SU-DHL-6 (cell line): ENCODE data around the gene ZNF337.
"Not testable (repeated sequence)": the region's sequence is repeated elsewhere in the genome, so short reads cannot be mapped to it uniquely, and the experiment has no call there.

Source experiments
- H2AFZ ChIP-seq: fragments of 200-600 bp; sonication (generic); 2 replicates; pipeline ENCODE4 v1.6.1; 2014; ENCODE audit warnings: low read depth, mild to moderate bottlenecking, moderate library complexity, mixed read lengths, antibody characterized with exemption, low read length; ENCODE audit not compliant: severe bottlenecking
- H3F3A ChIP-seq: fragments of 200-600 bp; shearing (Covaris generic); 2 replicates; pipeline ENCODE4 v1.6.0; 2016; ENCODE audit warnings: antibody characterized with exemption, mild to moderate bottlenecking; ENCODE audit not compliant: insufficient read depth
- H3K27ac ChIP-seq: fragments of 200-600 bp; sonication (generic); 2 replicates; pipeline ENCODE4 v1.5.1; 2016; ENCODE audit warnings: low read depth, mild to moderate bottlenecking, low read length, moderate library complexity, mixed read lengths
- H3K27me3 ChIP-seq: fragments of 200-600 bp; sonication (generic), shearing (Covaris generic); 2 replicates; pipeline ENCODE4 v1.6.0; 2014; ENCODE audit warnings: mild to moderate bottlenecking, low read length
- H3K36me3 ChIP-seq: fragments of 200-600 bp; sonication (generic); 2 replicates; pipeline ENCODE4 v1.6.1; 2014; ENCODE audit warnings: mild to moderate bottlenecking, low read length, mixed read lengths
- H3K4me2 ChIP-seq: fragments of 300-600, 200-600 bp; shearing (Covaris generic), sonication (generic); 2 replicates; pipeline ENCODE4 v1.6.0; 2014; ENCODE audit warnings: low read length, low read depth, mild to moderate bottlenecking; ENCODE audit not compliant: poor library complexity, severe bottlenecking
- H3K4me3 ChIP-seq: fragments of 200-600 bp; sonication (generic); 2 replicates; pipeline ENCODE4 v1.5.1; 2014; ENCODE audit warnings: antibody characterized with exemption, low read length, mild to moderate bottlenecking, mixed read lengths; ENCODE audit not compliant: insufficient read depth, poor library complexity, severe bottlenecking
- H3K79me2 ChIP-seq: fragments of 200-600 bp; sonication (generic); 2 replicates; pipeline ENCODE4 v1.6.1; 2014; ENCODE audit warnings: mild to moderate bottlenecking, low read length, moderate library complexity; ENCODE audit not compliant: insufficient read depth
- H3K9ac ChIP-seq: fragments of 200-600 bp; sonication (generic); 2 replicates; pipeline ENCODE4 v1.7.0; 2014; ENCODE audit warnings: mild to moderate bottlenecking, low read length
- H3K9me2 ChIP-seq: fragments of 200-600 bp; sonication (generic); replicated peaks from 2 replicates; pipeline ENCODE4 v1.6.1; 2014; ENCODE audit warnings: low read length; ENCODE audit not compliant: insufficient read depth
- H3K9me3 ChIP-seq: fragments of 200-600 bp; sonication (generic); 2 replicates; pipeline ENCODE4 v1.6.1; 2014; ENCODE audit warnings: low read length, mixed read lengths; ENCODE audit not compliant: insufficient read depth
- H4K20me1 ChIP-seq: fragments of 200-600 bp; sonication (generic); 2 replicates; pipeline ENCODE4 v1.6.1; 2014; ENCODE audit warnings: low read depth, mild to moderate bottlenecking, antibody characterized with exemption, low read length, moderate library complexity, mixed read lengths
- CTCF ChIP-seq: fragments of 200-600 bp; sonication (generic); IDR thresholded peaks from one replicate; pipeline ENCODE4 v1.5.1; 2017; ENCODE audit warnings: antibody characterized with exemption, mild to moderate bottlenecking, low read length, moderate library complexity; ENCODE audit not compliant: insufficient read depth, poor library complexity, severe bottlenecking
- EZH2phosphoT487 ChIP-seq: fragments of 200-600 bp; sonication (generic), shearing (Covaris generic); conservative IDR thresholded peaks from 2 replicates; pipeline ENCODE4 v1.6.1; 2018; ENCODE audit warnings: mild to moderate bottlenecking, antibody characterized with exemption, low read length, moderate library complexity, mixed read lengths

Gene ZNF337

GRCh38 chr20:25725639-25726038 lies 29.0 kb upstream of the ZNF337 start:
- Histone ChIP-seq H3K79me2 (no peaks in the 10 kb centered on the region), H3F3A (no peaks in the 10 kb centered on the region), H4K20me1 (no peaks in the 10 kb centered on the region), H3K36me3 (no peaks in the 10 kb centered on the region), H3K9me2 (no peaks in the 10 kb centered on the region), H3K9ac (no peak overlapping the region), H3K9me3 (peaks cover 5% of the 10 kb centered on the region; the same call in 1 of the 2 replicates), H3K27me3 (no peaks in the 10 kb centered on the region), H3K27ac (no peak overlapping the region), H2AFZ (no peak overlapping the region), H3K4me3 (no peak overlapping the region), H3K4me2 (no peak overlapping the region)
- TF ChIP-seq CTCF: no peak
- no peak for TF ChIP-seq EZH2phosphoT487

GRCh38 chr20:25723975-25724374 lies 27.3 kb upstream of the ZNF337 start:
- Histone ChIP-seq H3K9me2 (no peaks in the 10 kb centered on the region), H3K36me3 (no peaks in the 10 kb centered on the region), H3K27ac (no peak overlapping the region), H4K20me1 (no peaks in the 10 kb centered on the region), H3K4me2 (no peak overlapping the region), H2AFZ (no peak overlapping the region), H3K27me3 (no peaks in the 10 kb centered on the region), H3K9ac (no peak overlapping the region), H3K9me3 (peaks cover 5% of the 10 kb centered on the region; the same call in 1 of the 2 replicates), H3F3A (no peaks in the 10 kb centered on the region), H3K4me3 (no peak overlapping the region), H3K79me2 (no peaks in the 10 kb centered on the region)
- TF ChIP-seq CTCF: no peak
- no peak for TF ChIP-seq EZH2phosphoT487

GRCh38 chr20:25720285-25720684 lies 23.6 kb upstream of the ZNF337 start:
- H3K4me3 ChIP-seq: no peak overlapping the region
- H4K20me1 ChIP-seq: no peaks in the 10 kb centered on the region
- TF ChIP-seq CTCF (no peak), EZH2phosphoT487 (no peak)
- no peaks in the 10 kb centered on the region for H3K9me3 ChIP-seq
- no peaks in the 10 kb centered on the region for H3K9me2 ChIP-seq
- H2AFZ ChIP-seq: no peak overlapping the region
- no peak overlapping the region for H3K4me2 ChIP-seq
- no peak overlapping the region for H3K27ac ChIP-seq
- no peaks in the 10 kb centered on the region for H3K79me2 ChIP-seq
- no peak overlapping the region for H3K9ac ChIP-seq
- H3K36me3 ChIP-seq: no peaks in the 10 kb centered on the region
- H3F3A ChIP-seq: no peaks in the 10 kb centered on the region
- H3K27me3 ChIP-seq: no peaks in the 10 kb centered on the region

GRCh38 chr20:25718896-25719809 lies 22.5 kb upstream of the ZNF337 start:
- H3K9ac ChIP-seq, H3K79me2 ChIP-seq, H3K4me3 ChIP-seq, H3F3A ChIP-seq, H3K4me2 ChIP-seq, H3K27ac ChIP-seq, H2AFZ ChIP-seq, H4K20me1 ChIP-seq, H3K36me3 ChIP-seq, H3K9me3 ChIP-seq, H3K9me2 ChIP-seq, H3K27me3 ChIP-seq: not testable (repeated sequence)
